Ovary (tissue), 9 donors: ENCODE measurements around the gene NFIA. TPM values are rescaled to one million over a fixed set of nuclear protein-coding genes. Genes with fewer than 3 reads are reported as not detected.

ENCODE experiments used
- DNase-seq, 5 donors: peaks; one replicate each; pipeline ENCODE4 v3.0.0-alpha.2; 2019 to 2020
- H3K27ac ChIP-seq, 2 donors: fragments of 200-600 bp; one replicate each; pipeline versions ENCODE4 v1.5.1 to v1.8.0; 2019 to 2022
- H3K27me3 ChIP-seq: fragments of 200-600 bp; one replicate; pipeline ENCODE4 v1.8.0; 2022
- H3K36me3 ChIP-seq: fragments of 200-600 bp; sonication (generic); one replicate; pipeline ENCODE4 v1.5.1; 2019
- H3K4me1 ChIP-seq: one replicate; pipeline ENCODE4 v1.8.1; 2013; ENCODE audit warnings: mild to moderate bottlenecking, moderate library complexity; ENCODE audit not compliant: insufficient read depth
- H3K4me3 ChIP-seq: fragments of 200-600 bp; sonication (generic); one replicate; pipeline ENCODE4 v1.5.1; 2017
- H3K9me3 ChIP-seq, 2 donors: fragments of 200-600 bp in 1 of 2; sonication (generic) in 1 of 2; one replicate each; pipeline versions ENCODE4 v1.5.1 to v1.8.1; 2013 to 2019; ENCODE audit warnings: mild to moderate bottlenecking in 1 of 2, moderate library complexity in 1 of 2
- EP300 ChIP-seq: sonication (generic); formaldehyde crosslinking; IDR thresholded peaks from one replicate; pipeline ENCODE4 v1.6.1; 2017; ENCODE audit warnings: antibody characterized with exemption
- POLR2A ChIP-seq: fragments of 450-650 bp; IDR thresholded peaks from one replicate; pipeline ENCODE4 v1.6.1; 2017; ENCODE audit warnings: antibody characterized with exemption, mild to moderate bottlenecking, moderate library complexity
- WGBS, 3 donors: extraction: QIAGEN DNeasy Blood & Tissue Kit in 1 of 3; methylation state at CpG; one replicate each; pipeline versions ENCODE4 v1.1.5 to v1.1.7; 2013 to 2017; 5-methylcytosine and 5-hydroxymethylcytosine counted together
- intact Hi-C, 4 donors: fragments of 100-400 bp; cut with DNase I; formaldehyde crosslinking; loops; one replicate each; pipeline versions ENCODE4 v1.11.0 to v1.15.1; 2022 to 2023
- polyA plus RNA-seq, 2 donors: library from polyadenylated mRNA; stranded (reverse); fragments of 200-250 nt in 1 of 2; fragments of 350-450 nt in 1 of 2; fragmentation: Illumina TruSeq in 1 of 2; extraction: RNeasy Lipid Tissue Mini Kit (QIAGEN cat#74804) in 1 of 2; gene quantifications; one replicate each; pipeline ENCODE4 v1.2.3, GENCODE V29; 2013 to 2014
- total RNA-seq, 7 donors: library from RNA; depleted of rRNA in 2 of 7; stranded (reverse); fragments of >200 nt in 2 of 7; fragmentation: NEBNext Ultra II Directional in 3 of 7; extraction: Animal tissue kit (Norgen Biotek cat#: 25700) in 3 of 7; gene quantifications; one replicate each; pipeline versions ENCODE4 v1.1.0 to v1.2.4, GENCODE V29; 2016 to 2023
- TF ChIP-seq, protein P1 (sequence below), 3 donors: fragments of 450-650 bp in 2 of 3; fragments of 200-600 bp in 1 of 3; IDR thresholded peaks; one replicate each; pipeline versions ENCODE4 v1.5.1 to v1.8.0; 2016 to 2022; ENCODE audit warnings: antibody characterized with exemption in 3 of 3, mild to moderate bottlenecking in 1 of 3
- donor health status: DM: no; HTN: no; CAD: no; lungs with moderate emphysema.
- donor health status: DM: no; HTN: no; CAD: no.
- donor health status: Bipolar disorder and iron deficiency.
- donor health status: DM: yes; HTN: yes; CAD: no.
- donor health status: DM: no; HTN: no; CAD: no.
- donor health status: DM: yes; HTN: yes; CAD: no.

NFIA gene
- total and polyA plus RNA-seq, 9 donors: 11.8 to 115 (median 80.9) TPM

DNA sequence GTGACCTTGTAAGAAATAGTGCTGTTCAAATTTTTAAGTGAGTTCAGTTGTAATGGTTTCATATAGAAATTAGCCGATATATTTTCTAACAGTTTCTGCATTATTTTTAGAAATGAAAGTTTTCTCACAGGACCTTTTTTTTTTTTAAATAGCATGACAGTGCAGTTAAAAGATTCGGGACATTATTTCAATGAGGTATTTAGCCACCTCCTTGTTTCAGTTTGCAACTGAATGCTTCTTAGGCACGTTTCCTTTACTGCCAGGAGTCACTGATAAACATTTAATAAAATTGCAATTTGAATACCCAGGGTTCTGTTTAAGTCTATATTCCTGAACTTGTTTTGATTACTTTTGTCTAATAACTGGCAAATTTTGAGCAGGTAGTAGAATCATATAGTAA, 337.9 kb downstream of the NFIA start:
- Histone ChIP-seq H3K9me3 (no peaks in the 10 kb centered on the region), H3K27me3 (no peaks in the 10 kb centered on the region), H3K4me1 (peaks cover 3% of the 10 kb centered on the region), H3K36me3 (no peaks in the 10 kb centered on the region), H3K27ac (no peak overlapping the region), H3K4me3 (no peak overlapping the region)
- no peak for DNase-seq
- intact Hi-C loops: no loop called here
- TF ChIP-seq, protein P1, sequence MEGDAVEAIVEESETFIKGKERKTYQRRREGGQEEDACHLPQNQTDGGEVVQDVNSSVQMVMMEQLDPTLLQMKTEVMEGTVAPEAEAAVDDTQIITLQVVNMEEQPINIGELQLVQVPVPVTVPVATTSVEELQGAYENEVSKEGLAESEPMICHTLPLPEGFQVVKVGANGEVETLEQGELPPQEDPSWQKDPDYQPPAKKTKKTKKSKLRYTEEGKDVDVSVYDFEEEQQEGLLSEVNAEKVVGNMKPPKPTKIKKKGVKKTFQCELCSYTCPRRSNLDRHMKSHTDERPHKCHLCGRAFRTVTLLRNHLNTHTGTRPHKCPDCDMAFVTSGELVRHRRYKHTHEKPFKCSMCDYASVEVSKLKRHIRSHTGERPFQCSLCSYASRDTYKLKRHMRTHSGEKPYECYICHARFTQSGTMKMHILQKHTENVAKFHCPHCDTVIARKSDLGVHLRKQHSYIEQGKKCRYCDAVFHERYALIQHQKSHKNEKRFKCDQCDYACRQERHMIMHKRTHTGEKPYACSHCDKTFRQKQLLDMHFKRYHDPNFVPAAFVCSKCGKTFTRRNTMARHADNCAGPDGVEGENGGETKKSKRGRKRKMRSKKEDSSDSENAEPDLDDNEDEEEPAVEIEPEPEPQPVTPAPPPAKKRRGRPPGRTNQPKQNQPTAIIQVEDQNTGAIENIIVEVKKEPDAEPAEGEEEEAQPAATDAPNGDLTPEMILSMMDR (IDR thresholded peaks at IDR 0.05): no peak
- no peak for TF ChIP-seq EP300
- TF ChIP-seq POLR2A: no peak
- 67 to 73% (median 70%) methylated on average over 3 of the region's 3 CpGs for WGBS, 3 donors

DNA sequence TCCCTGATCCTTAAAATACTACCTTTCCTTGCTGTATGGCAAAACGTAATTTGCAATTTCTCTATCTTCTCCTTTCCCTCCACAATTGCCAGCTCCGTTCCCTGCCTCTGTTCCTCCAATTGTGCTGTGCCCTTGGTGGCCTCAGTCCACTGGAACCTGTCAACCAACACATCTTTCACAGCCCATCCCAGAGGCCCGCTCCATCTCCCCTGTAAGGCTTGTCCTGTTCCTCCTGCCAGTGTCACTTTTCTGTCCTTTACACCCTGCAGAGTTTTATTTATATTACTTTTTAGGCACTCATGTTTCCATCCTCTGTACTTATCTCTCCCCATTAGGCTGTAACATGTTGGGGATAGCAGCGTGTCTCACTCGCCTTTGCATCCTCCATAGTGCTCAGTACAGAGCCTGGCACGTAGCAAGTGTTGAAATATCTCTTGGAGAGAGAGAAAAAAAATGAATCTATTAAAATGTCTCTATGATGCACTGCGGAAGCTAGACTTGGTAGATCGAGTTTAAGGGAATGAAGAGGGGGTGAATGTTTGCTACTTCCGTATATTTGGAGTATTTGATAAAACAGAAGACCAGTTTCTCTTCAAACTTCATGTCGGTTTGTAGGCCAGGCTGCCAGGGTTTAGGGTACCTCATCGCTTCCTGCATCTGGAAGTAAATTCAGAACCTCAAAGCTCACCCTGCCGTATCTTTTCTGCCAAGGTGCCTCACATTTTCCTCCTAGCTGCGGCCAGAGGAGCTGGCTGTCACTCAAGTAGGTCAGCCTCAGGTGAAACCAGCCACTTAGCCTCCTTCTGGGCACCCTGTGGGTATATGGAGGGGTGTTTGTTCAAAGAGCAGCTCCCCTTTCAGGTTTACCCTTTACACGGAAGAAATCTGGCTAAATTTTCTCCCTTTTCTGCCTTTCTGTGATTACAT, 338.8 kb downstream of the NFIA start:
- Histone ChIP-seq H3K36me3 (no peaks in the 10 kb centered on the region), H3K27ac (no peak overlapping the region), H3K27me3 (no peaks in the 10 kb centered on the region), H3K9me3 (no peaks in the 10 kb centered on the region), H3K4me3 (no peak overlapping the region), H3K4me1 (peaks cover 3% of the 10 kb centered on the region)
- TF ChIP-seq, protein P1 (IDR thresholded peaks at IDR 0.05): no peak
- TF ChIP-seq POLR2A (no peak), EP300 (no peak)
- intact Hi-C loops: no loop called here
- no peak for DNase-seq
- 87 to 93% (median 90%) methylated on average over 14 of the region's 14 CpGs for WGBS, 3 donors

DNA sequence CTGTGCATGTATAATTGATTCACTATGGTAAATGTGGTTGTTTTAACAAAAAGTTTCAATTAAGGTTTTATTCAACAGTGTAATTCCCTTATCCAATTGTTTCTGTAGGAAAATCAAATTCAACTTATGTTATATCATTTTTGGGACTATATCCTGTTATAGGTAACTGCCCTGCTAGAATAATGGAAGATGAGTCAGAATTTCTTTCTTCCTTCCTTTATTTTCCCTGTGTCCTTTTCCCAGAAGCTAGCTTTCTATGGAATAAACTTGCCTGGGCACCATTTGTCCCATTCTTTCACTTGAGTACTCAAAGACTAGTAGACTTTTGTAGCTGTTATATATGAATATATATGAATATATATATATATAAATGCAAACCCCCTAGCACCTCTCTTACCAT, 341.3 kb downstream of the NFIA start:
- intact Hi-C loops: no loop called here
- TF ChIP-seq, protein P1 (IDR thresholded peaks at IDR 0.05): no peak
- TF ChIP-seq POLR2A (no peak), EP300 (no peak)
- Histone ChIP-seq H3K27me3 (no peaks in the 10 kb centered on the region), H3K4me3 (no peak overlapping the region), H3K36me3 (no peaks in the 10 kb centered on the region), H3K9me3 (no peaks in the 10 kb centered on the region), H3K27ac (no peak overlapping the region), H3K4me1 (peaks cover 5% of the 10 kb centered on the region)
- DNase-seq: no peak

DNA sequence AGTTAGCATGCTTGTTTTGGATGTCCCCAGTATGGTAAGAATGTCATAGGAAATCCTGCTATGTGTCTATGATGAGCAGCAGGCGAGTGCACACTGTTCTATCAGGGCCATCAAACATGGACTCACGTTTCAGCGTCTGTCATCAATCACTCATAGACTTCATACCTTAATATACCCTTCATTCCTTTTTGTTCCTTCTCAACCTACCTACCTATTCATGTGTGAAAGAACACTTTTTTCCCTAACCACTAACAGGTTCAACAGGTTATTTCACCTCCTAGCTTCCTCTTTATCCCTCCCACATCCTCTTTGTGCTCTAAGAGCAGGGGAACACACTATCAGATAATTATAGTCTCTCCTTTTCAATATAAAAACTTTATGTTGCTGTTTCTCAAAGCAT, 342.0 kb downstream of the NFIA start:
- no peak overlapping the region for H3K27ac ChIP-seq
- intact Hi-C loops: no loop called here
- H3K4me1 ChIP-seq: peaks cover 5% of the 10 kb centered on the region
- H3K4me3 ChIP-seq: no peak overlapping the region
- DNase-seq: no peak
- H3K9me3 ChIP-seq: no peaks in the 10 kb centered on the region
- no peak for TF ChIP-seq EP300
- no peak for TF ChIP-seq POLR2A
- TF ChIP-seq, protein P1 (IDR thresholded peaks at IDR 0.05): no peak
- H3K27me3 ChIP-seq: no peaks in the 10 kb centered on the region
- no peaks in the 10 kb centered on the region for H3K36me3 ChIP-seq
- WGBS, 3 donors: 92 to 98% (median 92%) methylated on average over 3 of the region's 3 CpGs
